ENCODE results near the gene DAP. TPM values are rescaled to one million over a fixed set of nuclear protein-coding genes. Genes with fewer than 3 reads are reported as not detected.

The DAP gene
- total RNA-seq, 1 donor from 2014 or later = 102 TPM

DNA sequence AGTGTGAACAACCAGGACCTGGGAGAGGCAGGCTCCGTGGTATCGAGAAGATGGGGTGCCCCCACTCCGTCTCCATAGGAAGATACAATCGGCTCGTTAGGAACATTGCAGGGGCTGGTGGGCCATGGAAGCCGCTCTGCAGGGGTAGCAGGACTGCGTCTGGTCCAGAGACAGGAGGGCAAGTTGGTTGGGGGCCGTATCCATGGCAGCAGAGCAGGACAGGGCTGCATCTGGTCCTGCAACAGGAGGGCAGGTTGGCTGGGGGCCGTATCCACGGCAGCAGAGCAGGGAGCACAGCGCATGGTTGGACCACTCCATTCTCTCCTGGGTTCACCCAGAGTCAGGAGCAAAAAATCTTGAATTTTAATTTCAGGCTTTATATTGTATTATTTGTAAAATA lies 99.0 kb downstream of the DAP start:
- no peak for DNase-seq (ENCODE audit: extremely low spot score, unreplicated experiment)
- peaks cover 4% of the 10 kb centered on the region for H3K4me1 Mint-ChIP-seq (ENCODE audit: unreplicated experiment)
- H3K27ac Mint-ChIP-seq = no peak overlapping the region
- no peak overlapping the region for H3K4me3 Mint-ChIP-seq
- TF ChIP-seq, protein P1, sequence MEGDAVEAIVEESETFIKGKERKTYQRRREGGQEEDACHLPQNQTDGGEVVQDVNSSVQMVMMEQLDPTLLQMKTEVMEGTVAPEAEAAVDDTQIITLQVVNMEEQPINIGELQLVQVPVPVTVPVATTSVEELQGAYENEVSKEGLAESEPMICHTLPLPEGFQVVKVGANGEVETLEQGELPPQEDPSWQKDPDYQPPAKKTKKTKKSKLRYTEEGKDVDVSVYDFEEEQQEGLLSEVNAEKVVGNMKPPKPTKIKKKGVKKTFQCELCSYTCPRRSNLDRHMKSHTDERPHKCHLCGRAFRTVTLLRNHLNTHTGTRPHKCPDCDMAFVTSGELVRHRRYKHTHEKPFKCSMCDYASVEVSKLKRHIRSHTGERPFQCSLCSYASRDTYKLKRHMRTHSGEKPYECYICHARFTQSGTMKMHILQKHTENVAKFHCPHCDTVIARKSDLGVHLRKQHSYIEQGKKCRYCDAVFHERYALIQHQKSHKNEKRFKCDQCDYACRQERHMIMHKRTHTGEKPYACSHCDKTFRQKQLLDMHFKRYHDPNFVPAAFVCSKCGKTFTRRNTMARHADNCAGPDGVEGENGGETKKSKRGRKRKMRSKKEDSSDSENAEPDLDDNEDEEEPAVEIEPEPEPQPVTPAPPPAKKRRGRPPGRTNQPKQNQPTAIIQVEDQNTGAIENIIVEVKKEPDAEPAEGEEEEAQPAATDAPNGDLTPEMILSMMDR (conservative IDR thresholded peaks at IDR 0.05) = no peak
- no peaks in the 10 kb centered on the region for H3K9me3 Mint-ChIP-seq
- H3K36me3 Mint-ChIP-seq = no peaks in the 10 kb centered on the region
- no peaks in the 10 kb centered on the region for H3K27me3 Mint-ChIP-seq

DNA sequence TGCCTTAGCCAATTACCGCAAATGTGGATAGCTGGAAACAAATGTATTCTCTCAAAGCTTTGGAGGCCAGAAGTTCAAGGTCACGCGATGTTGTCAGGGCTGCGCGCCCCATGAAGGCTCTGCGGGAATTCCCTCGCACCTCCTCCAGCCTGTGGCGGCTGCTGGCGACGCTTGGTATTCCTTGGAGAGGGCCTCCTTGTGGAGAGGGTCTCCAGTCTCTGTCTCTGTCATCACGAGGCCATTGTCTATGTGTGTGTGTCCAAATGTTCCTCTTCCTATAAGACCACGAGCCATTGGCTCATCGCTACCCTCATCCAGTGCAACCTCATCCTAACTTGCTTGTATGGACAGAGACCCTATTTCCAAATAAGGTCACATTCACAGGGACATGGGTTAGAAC lies 99.6 kb downstream of the DAP start:
- TF ChIP-seq, protein P1 (conservative IDR thresholded peaks at IDR 0.05) = no peak
- no peaks in the 10 kb centered on the region for H3K4me1 Mint-ChIP-seq (ENCODE audit: unreplicated experiment)
- no peaks in the 10 kb centered on the region for H3K36me3 Mint-ChIP-seq
- no peaks in the 10 kb centered on the region for H3K9me3 Mint-ChIP-seq
- DNase-seq (ENCODE audit: extremely low spot score, unreplicated experiment) = no peak
- H3K27me3 Mint-ChIP-seq = no peaks in the 10 kb centered on the region
- H3K4me3 Mint-ChIP-seq = no peak overlapping the region
- no peak overlapping the region for H3K27ac Mint-ChIP-seq

DNA sequence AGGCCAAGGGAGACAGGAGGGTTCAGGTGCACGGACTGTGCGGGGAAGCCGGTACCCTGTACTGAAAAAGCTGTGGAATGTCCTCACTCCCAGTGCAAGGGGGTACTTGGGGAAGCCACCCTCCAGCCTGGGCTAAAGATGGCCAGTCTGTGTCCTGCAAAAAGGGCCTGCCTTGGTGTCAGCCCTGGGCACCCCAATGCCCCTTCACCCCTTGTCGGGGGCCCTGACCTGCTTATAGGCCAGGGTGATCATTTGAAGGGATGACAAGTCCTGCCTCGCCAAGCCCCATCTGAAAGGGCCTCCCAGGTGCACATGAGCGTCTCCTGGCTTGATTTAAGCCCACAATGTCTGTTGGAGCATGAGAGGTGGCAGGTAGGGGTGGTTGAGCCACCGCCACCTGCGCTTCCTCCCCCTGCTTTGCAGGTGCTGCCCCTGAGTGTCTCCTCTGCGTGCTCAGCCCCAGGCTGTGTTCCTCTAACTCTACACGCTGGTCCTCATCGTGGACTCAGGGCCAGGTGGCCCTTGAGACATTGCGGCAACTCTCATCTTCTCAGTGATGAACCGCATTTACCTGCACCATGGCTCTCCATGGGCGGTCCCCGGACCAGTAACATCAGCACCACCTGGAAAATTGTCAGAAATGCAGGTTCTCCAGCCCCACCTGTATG lies 100.2 kb downstream of the DAP start:
- H3K4me1 Mint-ChIP-seq (ENCODE audit: unreplicated experiment) = no peaks in the 10 kb centered on the region
- DNase-seq (ENCODE audit: extremely low spot score, unreplicated experiment) = no peak
- no peaks in the 10 kb centered on the region for H3K36me3 Mint-ChIP-seq
- H3K27ac Mint-ChIP-seq = no peak overlapping the region
- H3K27me3 Mint-ChIP-seq = no peaks in the 10 kb centered on the region
- TF ChIP-seq, protein P1 (conservative IDR thresholded peaks at IDR 0.05) = no peak
- H3K9me3 Mint-ChIP-seq = no peaks in the 10 kb centered on the region
- no peak overlapping the region for H3K4me3 Mint-ChIP-seq

DNA sequence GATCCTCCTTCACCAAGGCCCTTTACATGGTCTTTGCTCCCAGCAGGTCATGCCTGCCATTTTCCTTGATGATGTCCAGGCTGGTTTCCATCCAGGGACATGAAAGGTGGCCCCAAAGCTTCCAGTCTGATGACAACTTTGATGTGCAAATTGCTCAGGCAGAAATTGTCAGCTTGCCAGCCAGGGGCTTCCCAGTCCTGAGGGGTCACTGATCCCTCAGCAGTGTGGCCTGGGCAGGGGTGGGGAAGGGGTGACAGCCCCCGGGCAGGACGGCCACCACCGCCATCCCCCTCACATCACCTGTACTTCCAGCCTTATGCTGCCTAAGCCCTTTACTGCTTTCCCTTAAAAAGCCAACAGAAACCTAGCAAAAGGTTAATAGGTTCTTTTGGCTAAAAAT lies 100.9 kb downstream of the DAP start:
- Mint-ChIP-seq H3K4me1 (ENCODE audit: unreplicated experiment) (no peaks in the 10 kb centered on the region), H3K4me3 (no peak overlapping the region), H3K27me3 (no peaks in the 10 kb centered on the region), H3K36me3 (no peaks in the 10 kb centered on the region), H3K9me3 (no peaks in the 10 kb centered on the region), H3K27ac (no peak overlapping the region)
- no peak for DNase-seq (ENCODE audit: extremely low spot score, unreplicated experiment)
- TF ChIP-seq, protein P1 (conservative IDR thresholded peaks at IDR 0.05) = no peak

DNA sequence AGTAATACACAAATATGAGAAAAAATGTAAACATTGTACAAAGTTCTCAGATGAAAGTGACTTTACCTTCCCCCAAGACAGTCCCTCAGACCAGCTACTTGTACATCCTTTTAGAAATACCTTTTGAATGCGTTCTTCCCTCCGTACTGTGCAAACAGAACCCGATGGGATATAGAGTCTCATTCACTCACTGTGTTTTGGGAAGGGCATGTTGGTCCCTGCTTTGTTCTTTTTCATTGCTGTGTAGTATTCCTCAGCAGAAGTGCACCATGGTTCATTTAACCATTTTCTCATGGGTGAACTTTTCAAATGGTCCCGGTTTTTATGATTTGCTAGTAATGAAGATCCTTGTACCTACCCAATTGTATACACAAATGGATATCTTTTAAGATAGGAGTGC lies 102.8 kb downstream of the DAP start:
- Mint-ChIP-seq H3K9me3 (no peaks in the 10 kb centered on the region), H3K4me3 (no peak overlapping the region), H3K27ac (no peak overlapping the region), H3K36me3 (no peaks in the 10 kb centered on the region), H3K27me3 (no peaks in the 10 kb centered on the region), H3K4me1 (ENCODE audit: unreplicated experiment) (no peaks in the 10 kb centered on the region)
- no peak for DNase-seq (ENCODE audit: extremely low spot score, unreplicated experiment)
- TF ChIP-seq, protein P1 (conservative IDR thresholded peaks at IDR 0.05) = no peak

Data from type B pancreatic cell (in vitro differentiated cells).